ENCODE data around the gene ALG6.

Gene ALG6

GRCh38 chr1:63319046-63320021, 48.1 kb upstream of the ALG6 start:
- Histone ChIP-seq H3K36me3 (ENCODE audit: control insufficient read depth in 1 of 2, insufficient read depth in 2 of 2, low read depth in 1 of 2, low read length in 2 of 2) (peaks cover 0 to 6% of the 10 kb centered on the region in 2 experiments), H2BK120ac (ENCODE audit: low read depth, low read length) (no peak overlapping the region), H3K23ac (ENCODE audit: low read length in 2 of 2) (no peak overlapping the region), H4K91ac (ENCODE audit: low read length) (no peak overlapping the region), H2AFZ (ENCODE audit: low read depth, low read length) (no peak overlapping the region), H3K27ac (ENCODE audit: low read length, poor library complexity, severe bottlenecking) (no peak overlapping the region), H3K4me2 (ENCODE audit: low read length, poor library complexity, severe bottlenecking) (no peak overlapping the region), H3K4me3 (ENCODE audit: insufficient read depth in 1 of 2, low read depth in 1 of 2, low read length in 2 of 2) (no peak overlapping the region), H3K18ac (ENCODE audit: low read depth in 1 of 2, low read length in 2 of 2) (no peak overlapping the region), H3K79me1 (replicated peaks; ENCODE audit: low read length, poor library complexity, severe bottlenecking) (no peaks in the 10 kb centered on the region), H2BK5ac (ENCODE audit: low read depth, low read length, poor library complexity, severe bottlenecking) (no peak overlapping the region), H3K27me3 (ENCODE audit: control insufficient read depth in 1 of 2, insufficient read depth in 1 of 2, low read length in 2 of 2) (peaks cover 74 to 96% of the 10 kb centered on the region in 2 experiments), H2BK12ac (ENCODE audit: low read length in 2 of 2) (no peak overlapping the region), H3K14ac (ENCODE audit: low read length in 2 of 2) (no peak overlapping the region), H3K4me1 (ENCODE audit: control insufficient read depth, insufficient read depth, low read depth, low read length) (peaks cover 40% of the 10 kb centered on the region), H2BK15ac (ENCODE audit: low read depth, poor library complexity, severe bottlenecking) (no peak overlapping the region), H4K8ac (ENCODE audit: low read length) (no peak overlapping the region), H3K4ac (ENCODE audit: low read depth in 1 of 2, low read length in 2 of 2) (no peak overlapping the region), H3K9ac (ENCODE audit: low read length) (no peak overlapping the region), H3K9me3 (ENCODE audit: control insufficient read depth, low read length) (peaks cover 15% of the 10 kb centered on the region), H2AK5ac (ENCODE audit: low read length, severe bottlenecking) (no peak overlapping the region)
- WGBS = 2% methylated on average over 60 of the region's 60 CpGs
- no peak for DNase-seq

- Histone ChIP-seq H3K18ac (ENCODE audit: low read depth in 1 of 2, low read length in 2 of 2) (no peak overlapping the region), H4K8ac (ENCODE audit: low read length) (no peak overlapping the region)
These were observed 47.3 kb upstream of the ALG6 start for GRCh38 chr1:63320022-63320721.

DNA sequence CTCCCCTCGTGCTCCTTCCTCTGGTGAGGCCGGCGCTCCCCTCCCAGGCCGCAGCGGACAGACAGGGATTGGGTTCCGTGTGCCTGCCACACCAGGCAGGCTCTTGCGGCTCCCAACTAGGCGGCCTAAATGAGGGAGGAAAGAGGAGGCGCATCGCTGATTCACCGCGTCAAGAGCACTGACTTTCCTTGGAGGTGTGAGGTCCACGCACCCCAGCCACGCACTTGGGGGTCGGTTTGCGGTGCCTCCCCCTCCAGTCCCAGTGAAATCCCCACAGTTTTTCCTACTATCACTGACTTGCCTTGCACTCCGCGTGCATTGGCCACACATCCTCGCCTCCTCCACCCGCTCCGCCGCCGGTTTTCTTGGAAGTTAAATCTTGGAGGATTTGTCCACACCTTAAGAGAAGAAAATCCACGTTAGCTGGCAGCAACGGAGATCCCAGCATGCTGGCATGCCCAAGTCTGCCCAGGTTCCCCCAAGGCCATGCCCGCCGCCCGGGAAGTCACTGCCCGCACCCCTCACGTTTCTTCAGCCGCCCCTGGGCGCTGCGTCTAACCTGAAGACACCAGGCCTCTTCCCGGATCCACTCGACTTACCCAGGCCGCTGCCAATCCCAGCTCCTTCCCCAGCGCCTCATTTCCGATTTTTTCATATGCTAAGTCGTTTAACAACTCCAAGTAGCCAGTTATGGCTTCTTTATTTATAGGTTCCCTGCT, 46.2 kb upstream of the ALG6 start:
- H3K79me1 ChIP-seq (replicated peaks; ENCODE audit: low read length, poor library complexity, severe bottlenecking) = no peaks in the 10 kb centered on the region
- no peak overlapping the region for H2AFZ ChIP-seq (ENCODE audit: low read depth, low read length)
- H2BK12ac ChIP-seq (ENCODE audit: low read length in 2 of 2) = no peak overlapping the region
- DNase-seq = no peak
- 2% methylated on average over 39 of the region's 39 CpGs for WGBS
- H3K27ac ChIP-seq (ENCODE audit: low read length, poor library complexity, severe bottlenecking) = no peak overlapping the region
- no peak overlapping the region for H3K4ac ChIP-seq (ENCODE audit: low read depth in 1 of 2, low read length in 2 of 2)
- H3K18ac ChIP-seq (ENCODE audit: low read depth in 1 of 2, low read length in 2 of 2) = no peak overlapping the region
- no peak overlapping the region for H2AK5ac ChIP-seq (ENCODE audit: low read length, severe bottlenecking)
- H4K91ac ChIP-seq (ENCODE audit: low read length) = no peak overlapping the region
- H3K36me3 ChIP-seq (ENCODE audit: control insufficient read depth in 1 of 2, insufficient read depth in 2 of 2, low read depth in 1 of 2, low read length in 2 of 2) = peaks cover 0 to 6% of the 10 kb centered on the region in 2 experiments
- no peak overlapping the region for H2BK120ac ChIP-seq (ENCODE audit: low read depth, low read length)
- peaks cover 75 to 98% of the 10 kb centered on the region in 2 experiments for H3K27me3 ChIP-seq (ENCODE audit: control insufficient read depth in 1 of 2, insufficient read depth in 1 of 2, low read length in 2 of 2)
- peaks cover 42% of the 10 kb centered on the region for H3K4me1 ChIP-seq (ENCODE audit: control insufficient read depth, insufficient read depth, low read depth, low read length)
- H3K4me3 ChIP-seq (ENCODE audit: insufficient read depth in 1 of 2, low read depth in 1 of 2, low read length in 2 of 2) = no peak overlapping the region
- no peak overlapping the region for H2BK15ac ChIP-seq (ENCODE audit: low read depth, poor library complexity, severe bottlenecking)
- H2BK5ac ChIP-seq (ENCODE audit: low read depth, low read length, poor library complexity, severe bottlenecking) = no peak overlapping the region
- no peak overlapping the region for H4K8ac ChIP-seq (ENCODE audit: low read length)
- H3K14ac ChIP-seq (ENCODE audit: low read length in 2 of 2) = no peak overlapping the region
- H3K9me3 ChIP-seq (ENCODE audit: control insufficient read depth, low read length) = peaks cover 11% of the 10 kb centered on the region
- no peak overlapping the region for H3K4me2 ChIP-seq (ENCODE audit: low read length, poor library complexity, severe bottlenecking)
- H3K23ac ChIP-seq (ENCODE audit: low read length in 2 of 2) = peak overlapping the region in 1 of 2 experiments; percentile 70
- H3K9ac ChIP-seq (ENCODE audit: low read length) = no peak overlapping the region

More at GRCh38 chr1:63320022-63320721, 47.3 kb upstream of the ALG6 start:
- Histone ChIP-seq H3K27ac (ENCODE audit: low read length, poor library complexity, severe bottlenecking) (no peak overlapping the region), H3K23ac (ENCODE audit: low read length in 2 of 2) (no peak overlapping the region), H3K9ac (ENCODE audit: low read length) (no peak overlapping the region), H3K79me1 (replicated peaks; ENCODE audit: low read length, poor library complexity, severe bottlenecking) (no peaks in the 10 kb centered on the region), H3K4me1 (ENCODE audit: control insufficient read depth, insufficient read depth, low read depth, low read length) (peaks cover 42% of the 10 kb centered on the region), H2BK120ac (ENCODE audit: low read depth, low read length) (no peak overlapping the region), H3K4me2 (ENCODE audit: low read length, poor library complexity, severe bottlenecking) (no peak overlapping the region), H3K4ac (ENCODE audit: low read depth in 1 of 2, low read length in 2 of 2) (no peak overlapping the region), H2BK5ac (ENCODE audit: low read depth, low read length, poor library complexity, severe bottlenecking) (no peak overlapping the region), H4K91ac (ENCODE audit: low read length) (no peak overlapping the region), H3K36me3 (ENCODE audit: control insufficient read depth in 1 of 2, insufficient read depth in 2 of 2, low read depth in 1 of 2, low read length in 2 of 2) (peaks cover 0 to 6% of the 10 kb centered on the region in 2 experiments), H3K27me3 (ENCODE audit: control insufficient read depth in 1 of 2, insufficient read depth in 1 of 2, low read length in 2 of 2) (peaks cover 76 to 98% of the 10 kb centered on the region in 2 experiments), H3K4me3 (ENCODE audit: insufficient read depth in 1 of 2, low read depth in 1 of 2, low read length in 2 of 2) (no peak overlapping the region), H2AK5ac (ENCODE audit: low read length, severe bottlenecking) (no peak overlapping the region), H3K14ac (ENCODE audit: low read length in 2 of 2) (no peak overlapping the region), H3K9me3 (ENCODE audit: control insufficient read depth, low read length) (peaks cover 15% of the 10 kb centered on the region), H2BK12ac (ENCODE audit: low read length in 2 of 2) (no peak overlapping the region), H2AFZ (ENCODE audit: low read depth, low read length) (no peak overlapping the region), H2BK15ac (ENCODE audit: low read depth, poor library complexity, severe bottlenecking) (no peak overlapping the region)
- peak; percentile 22 for DNase-seq
- 2% methylated on average over 46 of the region's 47 CpGs for WGBS

Measured in mesenchymal stem cell (in vitro differentiated cells and primary cell).